Activated B cell treated with CpG ODN at 0.5 μM for 24 hours (primary cell): ENCODE data around the gene GALNT5. TPM values are rescaled to one million over a fixed set of nuclear protein-coding genes. Genes with fewer than 3 reads are reported as not detected.

Source experiments
- ATAC-seq: fragments of 200-7000 bp; cut with Tn5 transposase; one replicate; pipeline ENCODE4 v1.10.0; 2021; ENCODE audit warnings: low read depth, mild to moderate bottlenecking, moderate library complexity
- CTCF ChIA-PET: fragments of 350-600 bp; sonication (Branson Sonifier 250); formaldehyde crosslinking; loops from one replicate; lab custom pipeline; 2021; ENCODE audit warnings: antibody characterized with exemption; lab: Charles Lee
- POLR2A ChIA-PET: fragments of 350-600 bp; sonication (Branson Sonifier 250); formaldehyde crosslinking; loops from one replicate; lab custom pipeline; 2021; ENCODE audit warnings: antibody characterized with exemption; lab: Charles Lee
- DNase-seq: peaks from one replicate; pipeline ENCODE4 v3.0.0; 2022
- H3K27ac Mint-ChIP-seq: one replicate; pipeline ENCODE4 v1.8.0; 2020; ENCODE audit warnings: mixed read lengths
- H3K27me3 Mint-ChIP-seq: one replicate; pipeline ENCODE4 v1.8.0; 2021; ENCODE audit warnings: mixed read lengths
- H3K36me3 Mint-ChIP-seq: one replicate; pipeline ENCODE4 v1.8.0; 2021; ENCODE audit warnings: low read depth, mixed read lengths
- H3K4me1 Mint-ChIP-seq: one replicate; pipeline ENCODE4 v1.8.0; 2021; ENCODE audit warnings: mixed read lengths
- H3K4me3 Mint-ChIP-seq: one replicate; pipeline ENCODE4 v1.8.0; 2020; ENCODE audit warnings: mild to moderate bottlenecking, mixed read lengths
- H3K9me3 Mint-ChIP-seq: one replicate; pipeline ENCODE4 v1.8.0; 2020; ENCODE audit warnings: mixed read lengths
- CTCF ChIP-seq: fragments of 200-600 bp; IDR thresholded peaks from one replicate; pipeline ENCODE4 v1.8.0; 2022; ENCODE audit warnings: antibody characterized with exemption, mild to moderate bottlenecking
- intact Hi-C: fragments of 100-400 bp; cut with micrococcal nuclease; formaldehyde crosslinking; loops from one replicate; pipeline ENCODE4 v1.15.1; 2024
- total RNA-seq: library from RNA; stranded (reverse); gene quantifications from 2 replicates; pipeline ENCODE4 v1.2.3, GENCODE V29; 2022

GALNT5 gene
- total RNA-seq, 1 donor from 2014 or later, result not detected

- peaks cover 3% of the 10 kb centered on the region for H3K9me3 Mint-ChIP-seq
- no peak for TF ChIP-seq CTCF
- H3K36me3 Mint-ChIP-seq, result peaks cover 6% of the 10 kb centered on the region
- H3K27me3 Mint-ChIP-seq, result no peaks in the 10 kb centered on the region
- ChIA-PET CTCF (interaction anchor here (1.2 to 11.2 kb wide), 2 partner anchors 14 to 22 kb away, joined by 3 to 62 read pairs; no protein-coding TSS in a partner anchor), POLR2A (interaction anchor here (0.9 kb wide), 1 partner anchor 69 kb away, joined by 3 read pairs; no protein-coding TSS in a partner anchor)
- no peak overlapping the region for H3K4me3 Mint-ChIP-seq
- intact Hi-C loops, result loop anchor here (2.0 kb wide), 1 partner anchor 15 kb away; no protein-coding TSS in a partner anchor
- no peak overlapping the region for H3K27ac Mint-ChIP-seq
- H3K4me1 Mint-ChIP-seq, result no peaks in the 10 kb centered on the region
- no peak for ATAC-seq
- no peak for DNase-seq
Observed at GRCh38 chr2:157349949-157350515, 92.5 kb downstream of the GALNT5 start.

- TF ChIP-seq CTCF, result no peak
- no peak overlapping the region for H3K4me3 Mint-ChIP-seq
- CTCF ChIA-PET, result interaction anchor here (1.0 to 11.2 kb wide), 2 partner anchors 19 to 51 kb away, joined by 4 to 62 read pairs; no protein-coding TSS in a partner anchor
- POLR2A ChIA-PET, result no interaction called here
- peaks cover under 1% of the 10 kb centered on the region for H3K9me3 Mint-ChIP-seq
- H3K36me3 Mint-ChIP-seq, result peaks cover 3% of the 10 kb centered on the region
- intact Hi-C loops, result no loop called here
- no peaks in the 10 kb centered on the region for H3K27me3 Mint-ChIP-seq
- DNase-seq, result no peak
- no peak for ATAC-seq
- H3K4me1 Mint-ChIP-seq, result peaks cover 11% of the 10 kb centered on the region
- H3K27ac Mint-ChIP-seq, result no peak overlapping the region
Observed at GRCh38 chr2:157355618-157356017, 98.1 kb downstream of the GALNT5 start.

- TF ChIP-seq CTCF, result no peak
- CTCF ChIA-PET, result no interaction called here
- intact Hi-C loops, result no loop called here
- Mint-ChIP-seq H3K4me3 (no peak overlapping the region), H3K4me1 (peaks cover 33% of the 10 kb centered on the region), H3K27me3 (no peaks in the 10 kb centered on the region), H3K27ac (no peak overlapping the region), H3K9me3 (peaks cover 12% of the 10 kb centered on the region), H3K36me3 (peaks cover 25% of the 10 kb centered on the region)
- POLR2A ChIA-PET, result no interaction called here
- DNase-seq, result no peak
- no peak for ATAC-seq
Observed at GRCh38 chr2:157359628-157360027, 102.1 kb downstream of the GALNT5 start.

- no peak for TF ChIP-seq CTCF
- Mint-ChIP-seq H3K27me3 (no peaks in the 10 kb centered on the region), H3K36me3 (peaks cover 27% of the 10 kb centered on the region), H3K4me3 (no peak overlapping the region), H3K9me3 (peaks cover 12% of the 10 kb centered on the region), H3K4me1 (peaks cover 38% of the 10 kb centered on the region), H3K27ac (no peak overlapping the region)
- CTCF ChIA-PET, result no interaction called here
- DNase-seq, result no peak
- POLR2A ChIA-PET, result no interaction called here
- no peak for ATAC-seq
- intact Hi-C loops, result no loop called here
Observed at GRCh38 chr2:157361526-157361925, 104.0 kb downstream of the GALNT5 start.

- POLR2A ChIA-PET, result interaction anchor here (1.6 kb wide), 1 partner anchor 81 kb away, joined by 7 read pairs; the partner anchor contains the start of gene CYTIP
- no peak overlapping the region for H3K27ac Mint-ChIP-seq
Observed at GRCh38 chr2:157362627-157363026, 105.1 kb downstream of the GALNT5 start.

More at GRCh38 chr2:157362627-157363026, 105.1 kb downstream of the GALNT5 start:
- Mint-ChIP-seq H3K27me3 (no peaks in the 10 kb centered on the region), H3K9me3 (peaks cover 12% of the 10 kb centered on the region), H3K4me3 (no peak overlapping the region), H3K36me3 (peaks cover 27% of the 10 kb centered on the region), H3K4me1 (peaks cover 36% of the 10 kb centered on the region)
- CTCF ChIA-PET, result no interaction called here
- no peak for TF ChIP-seq CTCF
- no peak for ATAC-seq
- no peak for DNase-seq
- intact Hi-C loops, result loop anchor here (2.0 kb wide), 2 partner anchors 42 to 50 kb away; no protein-coding TSS in a partner anchor
